ENCODE data around the gene PRDM4. TPM values are rescaled to one million over a fixed set of nuclear protein-coding genes. Genes with fewer than 3 reads are reported as not detected.

Gene PRDM4
- total RNA-seq, 1 experiment from 2014 or later, result 28.9 TPM

- intact Hi-C loops (cut with micrococcal nuclease; ENCODE audit: unreplicated experiment), result no loop called here
These were observed 27.3 kb upstream of the PRDM4 start for GRCh38 chr12:107788281-107788680.

GRCh38 chr12:107783406-107784376 lies 22.8 kb upstream of the PRDM4 start:
- no peaks in the 10 kb centered on the region for H3K9me3 ChIP-seq (ENCODE audit: control insufficient read depth, insufficient read depth, low read depth, low read length)
- CTCF ChIA-PET, result no interaction called here
- in situ Hi-C loops (cut with HindIII; ENCODE audit: low pct_unique_long_range_greater_than_20kb, low sequenced_read_pairs) (no loop called here), intact Hi-C loops (cut with micrococcal nuclease; ENCODE audit: unreplicated experiment) (no loop called here)
- POLR2A ChIA-PET, result no interaction called here
- no peak overlapping the region for H3K27ac ChIP-seq (ENCODE audit: low read length)
- DNase-seq (ENCODE audit: low read depth, low spot score) (no peak), ATAC-seq (no peak)
- H3K4me1 ChIP-seq (ENCODE audit: control insufficient read depth, insufficient read depth, low read length), result no peaks in the 10 kb centered on the region
- no TSS peak for BruUV-seq (replicated peaks)
- H3K4me3 ChIP-seq (ENCODE audit: low read depth in 2 of 2, low read length in 2 of 2), result no peak overlapping the region
- no peaks in the 10 kb centered on the region for H3K36me3 ChIP-seq (ENCODE audit: control insufficient read depth, insufficient read depth, low read length)
- TF ChIP-seq TCF7L2 (IDR thresholded peaks at IDR 0.05; ENCODE audit: low read depth, low read length) (no peak), SIN3A (IDR thresholded peaks at IDR 0.05; ENCODE audit: borderline replicate concordance, insufficient read depth, low read depth, low read length) (no peak)
- TF ChIP-seq, protein P1, sequence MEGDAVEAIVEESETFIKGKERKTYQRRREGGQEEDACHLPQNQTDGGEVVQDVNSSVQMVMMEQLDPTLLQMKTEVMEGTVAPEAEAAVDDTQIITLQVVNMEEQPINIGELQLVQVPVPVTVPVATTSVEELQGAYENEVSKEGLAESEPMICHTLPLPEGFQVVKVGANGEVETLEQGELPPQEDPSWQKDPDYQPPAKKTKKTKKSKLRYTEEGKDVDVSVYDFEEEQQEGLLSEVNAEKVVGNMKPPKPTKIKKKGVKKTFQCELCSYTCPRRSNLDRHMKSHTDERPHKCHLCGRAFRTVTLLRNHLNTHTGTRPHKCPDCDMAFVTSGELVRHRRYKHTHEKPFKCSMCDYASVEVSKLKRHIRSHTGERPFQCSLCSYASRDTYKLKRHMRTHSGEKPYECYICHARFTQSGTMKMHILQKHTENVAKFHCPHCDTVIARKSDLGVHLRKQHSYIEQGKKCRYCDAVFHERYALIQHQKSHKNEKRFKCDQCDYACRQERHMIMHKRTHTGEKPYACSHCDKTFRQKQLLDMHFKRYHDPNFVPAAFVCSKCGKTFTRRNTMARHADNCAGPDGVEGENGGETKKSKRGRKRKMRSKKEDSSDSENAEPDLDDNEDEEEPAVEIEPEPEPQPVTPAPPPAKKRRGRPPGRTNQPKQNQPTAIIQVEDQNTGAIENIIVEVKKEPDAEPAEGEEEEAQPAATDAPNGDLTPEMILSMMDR (IDR thresholded peaks at IDR 0.05), result no peak
- peaks cover 5% of the 10 kb centered on the region; the same call in 1 of the 2 replicates for H3K27me3 ChIP-seq (ENCODE audit: control insufficient read depth, insufficient read depth, low read length)

More at GRCh38 chr12:107788281-107788680, 27.3 kb upstream of the PRDM4 start:
- Histone ChIP-seq H3K4me1 (ENCODE audit: control insufficient read depth, insufficient read depth, low read length) (no peaks in the 10 kb centered on the region), H3K9me3 (ENCODE audit: control insufficient read depth, insufficient read depth, low read depth, low read length) (peaks cover 3% of the 10 kb centered on the region; the same call in 1 of the 2 replicates), H3K27me3 (ENCODE audit: control insufficient read depth, insufficient read depth, low read length) (peaks cover 3% of the 10 kb centered on the region; the same call in 1 of the 2 replicates), H3K36me3 (ENCODE audit: control insufficient read depth, insufficient read depth, low read length) (no peaks in the 10 kb centered on the region), H3K27ac (ENCODE audit: low read length) (no peak overlapping the region), H3K4me3 (ENCODE audit: low read depth in 2 of 2, low read length in 2 of 2) (no peak overlapping the region)
- TF ChIP-seq SIN3A (IDR thresholded peaks at IDR 0.05; ENCODE audit: borderline replicate concordance, insufficient read depth, low read depth, low read length) (no peak), POLR2AphosphoS5 (IDR thresholded peaks at IDR 0.05; ENCODE audit: low read depth, low read length) (no peak), REST (IDR thresholded peaks at IDR 0.05; ENCODE audit: insufficient read depth in 1 of 2, low read depth in 2 of 2, low read length in 1 of 2) (no peak), TCF7L2 (IDR thresholded peaks at IDR 0.05; ENCODE audit: low read depth, low read length) (no peak)
- TF ChIP-seq, protein P1 (IDR thresholded peaks at IDR 0.05), result no peak
- in situ Hi-C loops (cut with HindIII; ENCODE audit: low pct_unique_long_range_greater_than_20kb, low sequenced_read_pairs), result no loop called here
- ChIA-PET CTCF (no interaction called here), POLR2A (no interaction called here)
- DNase-seq (ENCODE audit: low read depth, low spot score), result no peak
- no peak for ATAC-seq
- BruUV-seq (replicated peaks), result no TSS peak
